Epithelial cell of esophagus (primary cell): ENCODE data around the gene FAM187B.

Experiments
- DNase-seq: peaks from one replicate; pipeline ENCODE4 v3.0.0; 2010; ENCODE audit warnings: low read depth
- H3K4me3 ChIP-seq: 2 replicates; pipeline ENCODE4 v1.5.1; 2011; ENCODE audit warnings: mild to moderate bottlenecking, low read length, control low read depth
- CTCF ChIP-seq: IDR thresholded peaks from 2 replicates; pipeline ENCODE4 v1.5.1; 2011; ENCODE audit warnings: low read depth, mild to moderate bottlenecking, low read length, control low read depth, inconsistent platforms; ENCODE audit not compliant: insufficient read depth; ENCODE audit errors: missing control alignments

FAM187B gene

GRCh38 chr19:35251456-35251855 lies 22.9 kb upstream of the FAM187B start:
- H3K4me3 ChIP-seq: no peak overlapping the region
- no peak for DNase-seq
- no peak for TF ChIP-seq CTCF

- H3K4me3 ChIP-seq: peak overlapping the region; percentile 75
- DNase-seq: no peak
These were observed 21.5 kb upstream of the FAM187B start for GRCh38 chr19:35249848-35250711.

GRCh38 chr19:35249146-35249847 lies 20.8 kb upstream of the FAM187B start:
- H3K4me3 ChIP-seq: peak overlapping the region; percentile 75
- no peak for TF ChIP-seq CTCF
- peak; percentile 46 for DNase-seq

More at GRCh38 chr19:35249848-35250711, 21.5 kb upstream of the FAM187B start:
- TF ChIP-seq CTCF: no peak

GRCh38 chr19:35248310-35249145 lies 20.0 kb upstream of the FAM187B start, which contains the start of gene LSR:
LSR (plus strand) TSS chr19:35249002; CDS start chr19:35249023, 21 bp downstream.
- no peak for TF ChIP-seq CTCF
- peak; percentile 96 for DNase-seq
- H3K4me3 ChIP-seq: peak within 1 kb of the TSS; percentile 75

- H3K4me3 ChIP-seq: peak overlapping the region; percentile 75
- DNase-seq: peak; percentile 92
- TF ChIP-seq CTCF: peak; percentile 62
These were observed 19.2 kb upstream of the FAM187B start for GRCh38 chr19:35247526-35248309.
